ENCODE data around the gene DTNB.

DTNB gene

DNA sequence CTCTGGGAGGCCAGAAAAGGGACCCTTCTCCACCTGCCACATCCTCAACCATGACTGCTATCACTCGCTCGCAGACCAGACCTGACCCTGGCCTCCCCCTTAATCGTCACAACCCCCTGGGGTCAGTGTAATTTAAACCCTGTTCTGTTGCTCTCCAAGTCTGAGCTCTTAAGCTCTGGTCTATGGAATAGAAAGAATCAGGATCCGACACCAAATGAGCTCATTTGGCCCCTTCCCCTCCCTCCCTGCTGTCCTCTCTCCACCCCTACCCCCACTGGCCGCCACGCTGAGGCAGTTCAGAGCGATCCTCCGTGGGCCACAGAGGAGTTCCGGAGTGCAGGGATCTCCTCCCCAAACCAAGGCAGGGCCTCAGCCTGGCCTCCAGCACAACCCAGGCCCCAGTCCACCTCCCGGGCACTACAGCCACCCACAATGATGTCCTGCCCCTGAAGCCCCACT lies 337.0 kb downstream of the DTNB start:
- no peak for DNase-seq

DNA sequence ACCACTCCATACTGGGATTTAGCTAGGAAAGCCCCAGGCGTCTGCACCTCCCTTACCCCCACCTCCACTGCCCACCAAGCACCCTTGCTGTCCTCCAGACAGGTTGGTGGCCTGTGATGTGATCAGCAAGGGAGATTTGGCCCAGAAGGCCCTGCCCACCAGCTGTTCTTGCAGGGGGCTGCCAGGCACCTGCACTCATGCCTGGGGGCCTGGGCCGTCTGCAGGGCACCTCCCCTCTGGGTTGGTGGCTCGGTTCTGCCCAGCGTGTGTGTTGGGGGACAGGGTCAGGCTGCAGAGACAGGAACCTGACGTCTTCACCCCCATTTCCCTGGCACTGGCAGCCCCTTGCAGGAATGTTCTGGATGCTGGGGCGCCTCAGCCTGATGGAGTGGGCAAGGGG lies 337.4 kb downstream of the DTNB start:
- no peak for DNase-seq

DNA sequence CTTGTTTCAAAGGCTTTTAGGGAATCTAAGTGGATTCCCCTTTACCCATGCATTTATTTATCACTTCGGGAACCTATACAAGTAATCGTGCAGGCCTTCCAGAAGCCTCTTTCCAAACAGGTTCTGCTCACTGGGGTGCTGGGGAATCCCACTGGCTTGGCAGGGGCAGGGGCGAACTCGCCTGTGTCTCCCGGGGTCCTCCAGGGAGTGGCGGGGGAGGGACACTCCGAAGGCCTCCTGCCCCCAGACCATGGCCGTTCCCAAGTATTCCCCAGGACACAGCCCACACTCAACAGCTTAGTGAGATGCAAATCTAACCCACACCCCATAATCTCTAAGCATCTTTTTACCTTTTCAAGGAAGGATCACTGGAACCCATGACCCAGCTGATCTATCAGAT lies 338.2 kb downstream of the DTNB start:
- DNase-seq = no peak

DNA sequence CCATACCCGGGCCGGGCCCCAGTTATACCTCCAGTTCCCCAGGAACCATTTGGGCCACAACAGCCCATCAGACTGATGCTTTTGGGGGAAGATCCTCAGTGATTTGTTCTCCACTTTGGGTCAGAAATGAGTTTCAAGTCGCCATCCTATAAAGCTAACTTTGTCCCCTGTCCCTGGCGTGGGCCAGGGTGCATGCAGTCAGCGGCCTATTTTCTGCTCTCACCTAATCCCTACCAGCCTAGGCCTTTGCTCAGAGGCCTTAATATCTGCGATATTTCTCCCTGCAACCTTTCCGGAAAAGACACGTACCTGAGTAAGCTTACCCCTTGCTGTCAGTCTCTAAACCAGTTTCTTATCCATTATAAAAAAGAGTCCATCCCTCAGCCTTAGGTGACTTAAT lies 338.9 kb downstream of the DTNB start:
- DNase-seq = no peak

DNA sequence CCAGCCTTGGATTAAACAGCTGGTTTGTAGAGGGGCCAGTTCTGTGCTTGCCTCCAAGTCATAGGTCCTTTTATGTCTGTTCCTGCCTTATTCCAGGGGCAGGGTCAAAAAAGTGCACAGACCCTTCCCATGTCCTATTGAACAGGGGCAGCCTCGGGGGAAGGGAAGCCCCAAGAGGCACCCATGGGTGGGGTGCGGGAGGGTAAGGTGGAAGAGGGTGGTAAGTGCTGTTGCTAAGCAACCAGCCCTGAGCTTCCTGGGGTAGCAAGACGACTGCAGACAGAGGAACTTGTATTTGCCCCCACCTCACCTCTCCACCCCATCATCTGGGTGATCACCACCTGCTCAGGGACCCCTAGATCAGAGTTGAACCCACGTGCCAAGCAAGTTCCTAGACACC lies 339.4 kb downstream of the DTNB start:
- DNase-seq = no peak

DNA sequence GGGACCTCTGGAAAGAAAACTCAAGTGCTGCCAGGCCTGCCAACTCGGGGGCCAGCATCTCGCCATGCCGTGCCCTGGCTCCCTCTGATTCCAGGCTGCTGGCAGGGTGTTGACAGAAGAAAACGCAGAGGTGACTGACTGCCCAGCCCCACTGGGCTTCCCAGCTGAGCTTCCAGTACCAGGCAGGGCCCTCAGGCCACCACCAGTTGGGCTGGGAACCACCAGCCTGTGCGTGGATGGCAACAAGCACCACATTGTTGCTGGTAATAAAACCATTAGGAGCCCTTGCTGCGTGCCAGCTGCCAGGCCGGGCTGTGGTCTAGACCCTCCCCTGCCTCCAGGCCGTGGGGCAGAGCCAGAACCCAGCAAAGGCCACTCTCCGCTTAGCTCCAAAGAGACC lies 340.8 kb downstream of the DTNB start:
- no peak for DNase-seq

DNA sequence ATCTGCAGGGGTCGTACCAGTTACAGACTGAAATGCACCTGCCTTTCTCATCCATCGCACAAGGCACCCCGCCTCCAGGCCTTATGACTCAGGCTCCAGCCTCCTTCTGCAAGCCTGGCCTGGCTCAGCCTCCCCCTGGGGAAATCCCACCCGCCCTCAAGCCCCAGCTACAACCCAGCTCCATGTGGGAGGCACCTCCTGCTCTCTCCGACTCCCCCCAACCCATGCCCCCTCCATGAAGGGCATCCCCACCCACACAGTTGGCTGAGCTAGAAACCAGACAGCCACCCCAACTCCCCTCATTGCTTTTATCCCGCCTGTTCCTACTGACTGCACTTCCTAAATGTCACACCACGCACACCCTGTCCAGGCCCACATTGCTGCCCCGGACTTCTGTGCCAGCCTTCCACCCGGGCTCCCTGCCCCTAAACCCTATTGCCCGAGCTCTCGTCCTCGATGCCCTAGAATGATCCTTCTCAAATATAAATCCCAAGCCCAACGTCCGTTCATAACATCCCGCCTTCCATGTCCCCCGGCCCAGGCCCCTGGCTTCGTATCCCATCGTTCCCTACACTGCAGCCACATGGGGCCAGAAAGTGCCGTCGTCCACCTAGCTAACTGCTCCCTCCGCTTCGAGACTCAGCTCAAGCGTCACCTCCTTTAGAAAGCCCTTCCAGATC lies 341.6 kb downstream of the DTNB start:
- DNase-seq = no peak

DNA sequence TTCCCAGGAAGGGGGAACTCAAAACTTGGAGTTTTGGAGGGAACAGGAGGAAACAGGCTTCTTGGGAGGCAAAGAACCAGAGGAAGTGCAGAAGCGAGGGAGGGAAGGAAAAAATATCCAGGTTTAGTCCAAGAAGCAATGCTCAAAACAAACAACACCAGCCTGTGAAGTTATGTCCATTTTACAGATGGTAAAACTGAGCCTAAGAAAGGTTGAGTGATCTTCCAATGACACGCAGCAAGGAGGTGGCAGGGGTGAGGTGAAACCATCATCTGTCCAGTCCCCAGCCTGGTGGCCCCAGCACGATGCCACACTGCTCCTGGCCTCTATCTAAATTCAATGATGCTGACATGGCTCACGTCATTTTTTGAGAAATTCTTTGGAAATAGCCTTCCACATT lies 342.4 kb downstream of the DTNB start:
- no peak for DNase-seq

DNA sequence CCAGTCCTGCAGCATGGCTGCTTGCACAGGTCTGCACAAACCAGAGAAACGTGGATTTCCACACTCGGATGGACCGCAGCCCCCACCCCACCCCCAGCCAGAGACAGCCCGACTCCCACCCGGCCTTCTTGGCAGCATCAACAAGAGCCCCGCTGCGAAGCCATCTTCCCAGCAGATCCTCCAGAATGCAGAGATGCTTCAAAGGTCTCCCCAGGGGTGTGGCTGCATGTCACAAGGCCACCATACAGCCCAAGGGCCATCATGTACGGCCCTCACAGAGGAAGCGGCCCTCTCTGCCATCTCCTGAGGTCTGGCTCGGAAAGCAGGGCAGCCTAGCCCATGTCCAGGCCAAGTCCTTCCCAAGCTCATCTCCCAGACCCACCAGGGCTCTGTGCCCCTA lies 343.1 kb downstream of the DTNB start:
- DNase-seq = no peak

DNA sequence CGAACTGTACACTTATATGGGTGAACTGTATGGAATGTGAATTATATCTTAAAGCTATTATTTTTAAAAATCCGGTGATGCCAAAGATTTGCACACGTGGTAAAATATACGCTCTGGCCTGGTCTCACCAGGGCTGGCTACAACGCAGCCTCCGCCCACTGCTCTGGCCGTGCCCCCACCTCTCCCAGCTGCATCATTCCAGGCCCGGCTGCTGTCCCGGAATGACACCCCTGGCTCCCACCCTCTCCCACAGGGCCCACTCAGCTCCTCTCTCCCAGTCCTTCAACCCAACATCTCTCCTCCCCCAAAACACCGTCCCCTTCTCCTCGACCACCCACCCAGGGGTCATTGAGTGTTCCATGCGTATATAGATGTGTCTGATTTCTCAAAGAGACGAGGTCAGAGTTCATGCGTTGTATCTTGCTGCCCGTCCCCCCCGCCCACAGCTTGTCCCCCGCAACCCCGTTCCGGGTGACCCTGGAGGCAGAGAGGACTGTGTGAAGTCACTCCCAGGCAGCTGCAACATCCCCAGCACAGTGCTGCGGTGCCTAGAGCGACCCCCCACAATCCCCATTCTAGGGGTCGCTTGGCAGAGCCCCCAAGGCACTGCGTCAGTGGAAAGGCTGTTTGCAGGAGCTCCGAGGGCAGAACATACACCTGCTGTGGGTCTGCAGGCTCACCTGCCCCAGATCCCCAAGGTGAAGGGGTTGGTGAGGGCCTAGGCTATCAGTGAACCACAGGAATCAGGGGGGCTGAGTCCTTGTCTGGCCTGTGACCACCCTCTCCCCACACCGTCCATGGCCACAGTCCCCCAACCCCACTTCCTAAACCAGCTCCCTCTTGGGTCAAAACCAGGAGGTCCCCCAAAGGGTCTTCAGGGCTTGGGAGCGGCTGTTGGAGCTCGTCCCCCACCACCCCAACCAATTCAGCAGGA lies 345.0 kb downstream of the DTNB start:
- no peak for DNase-seq
